DLD1 (cell line): ENCODE results near the gene STAT4.

Experiments used
- in situ Hi-C: cut with HindIII; loops from 2 replicates; pipeline ENCODE4 v1.10.0; 2017; ENCODE audit warnings: low sequenced_read_pairs

The STAT4 gene

DNA sequence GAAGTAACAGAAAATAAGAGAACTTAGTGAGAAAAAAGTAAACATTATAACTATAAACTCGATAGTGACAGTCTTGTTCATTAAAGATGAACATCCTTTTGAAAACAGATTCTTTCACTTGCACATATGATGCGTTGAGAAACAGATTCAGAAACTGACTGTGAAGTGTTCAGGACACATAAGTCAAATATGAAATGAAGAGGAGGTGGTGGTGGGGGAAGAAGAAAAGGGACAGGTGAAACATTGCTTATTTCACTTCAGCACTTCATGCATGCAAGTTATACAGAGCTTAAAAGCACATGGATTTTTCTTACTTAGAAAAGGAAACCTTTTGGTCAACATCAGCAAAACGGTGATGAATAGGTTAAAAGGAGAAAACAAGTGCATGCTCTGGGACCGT is 42.5 kb downstream of the STAT4 start:
- in situ Hi-C loops: no loop called here

DNA sequence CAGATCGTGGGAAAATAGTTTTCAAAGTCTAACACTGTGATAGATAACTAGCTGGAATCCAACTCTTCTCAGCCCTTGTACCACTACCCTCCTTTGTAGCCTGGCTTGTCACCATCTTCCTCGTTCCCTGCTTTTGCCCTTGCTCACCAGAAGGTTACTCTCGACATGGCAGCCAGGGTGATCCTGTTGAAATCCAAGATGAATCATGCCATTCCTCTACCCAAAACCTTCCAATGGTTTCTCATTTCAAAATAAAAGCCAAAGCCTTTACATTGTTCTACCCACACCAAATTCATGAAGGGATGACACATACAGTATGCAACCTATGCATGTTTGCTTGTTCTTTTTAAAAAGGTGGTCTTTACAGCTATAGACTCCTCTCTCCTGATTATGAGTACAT is 45.7 kb downstream of the STAT4 start:
- in situ Hi-C loops: no loop called here

DNA sequence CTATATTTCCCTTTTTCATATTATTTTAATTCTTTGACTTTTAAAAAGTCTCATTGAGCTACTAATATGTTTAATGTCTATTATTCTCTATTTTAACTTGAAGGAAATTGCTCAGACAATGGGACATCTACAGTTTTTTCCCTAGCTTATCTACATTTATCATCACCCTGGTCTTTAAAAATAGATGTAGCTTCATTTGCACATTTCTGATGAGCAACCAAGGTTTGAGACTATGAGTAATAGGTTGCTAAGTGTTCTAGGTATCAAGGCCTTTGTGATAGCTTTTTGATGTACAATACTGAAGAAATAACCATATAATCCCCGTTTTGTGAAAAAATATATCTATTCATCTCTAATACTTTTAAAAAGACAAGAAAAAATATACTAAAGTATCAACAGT is 47.0 kb downstream of the STAT4 start:
- in situ Hi-C loops: no loop called here

DNA sequence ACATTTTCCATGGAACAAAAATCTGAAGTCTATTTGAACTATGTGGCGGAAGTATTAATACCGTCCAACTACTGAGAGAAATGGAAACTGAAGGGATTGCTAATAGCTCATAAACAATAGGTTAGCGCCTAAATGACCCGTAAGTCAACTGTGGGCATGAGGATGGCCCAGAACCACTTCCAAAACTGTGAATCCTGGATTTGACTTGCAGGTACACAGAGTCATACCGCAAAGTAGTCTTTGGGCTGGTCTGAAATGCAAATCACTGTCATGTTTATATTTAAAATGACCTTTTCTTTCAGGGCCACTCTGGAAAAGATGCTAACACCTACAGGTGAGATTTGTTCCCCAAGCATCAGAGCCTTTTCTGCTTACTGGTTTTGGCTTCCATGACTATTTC is 50.6 kb downstream of the STAT4 start:
- in situ Hi-C loops: no loop called here

DNA sequence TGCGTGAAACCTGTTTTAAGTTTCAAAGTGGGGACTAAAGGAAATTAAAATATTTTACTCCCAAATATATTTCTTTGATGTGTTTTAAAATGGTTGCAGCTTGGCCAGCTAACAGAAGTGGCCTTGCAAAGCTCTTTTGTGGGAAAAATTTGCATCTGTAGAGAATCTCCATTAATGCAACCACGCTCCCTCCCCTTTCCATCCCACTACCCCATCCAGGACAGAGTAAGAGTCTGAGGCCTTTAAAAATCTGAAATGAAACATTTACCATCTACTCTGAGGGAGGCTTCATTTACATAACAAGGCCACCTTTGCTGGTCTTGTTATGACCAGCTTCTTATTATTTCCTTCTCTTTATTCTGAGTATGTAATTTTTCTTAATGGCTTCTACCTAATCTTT is 63.5 kb downstream of the STAT4 start:
- in situ Hi-C loops: no loop called here

DNA sequence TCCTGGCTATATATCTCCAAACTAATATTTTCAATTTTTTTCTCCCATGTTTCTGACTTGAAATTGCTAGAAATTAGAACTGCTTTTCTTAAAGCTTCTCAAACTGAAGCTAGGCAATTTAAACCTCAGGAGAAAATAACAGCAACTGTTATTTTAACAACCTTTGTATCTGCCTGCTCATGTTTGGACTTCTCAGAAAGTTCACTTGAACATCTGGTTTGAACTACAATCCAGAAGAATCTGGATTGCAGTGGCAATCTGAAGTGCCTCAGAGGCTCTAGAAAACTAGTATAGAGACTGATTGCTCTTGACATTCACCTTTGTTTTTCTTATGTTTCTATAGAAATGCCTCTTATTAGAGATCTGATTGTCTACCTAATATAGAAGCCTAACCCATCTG is 64.1 kb downstream of the STAT4 start:
- in situ Hi-C loops: no loop called here

DNA sequence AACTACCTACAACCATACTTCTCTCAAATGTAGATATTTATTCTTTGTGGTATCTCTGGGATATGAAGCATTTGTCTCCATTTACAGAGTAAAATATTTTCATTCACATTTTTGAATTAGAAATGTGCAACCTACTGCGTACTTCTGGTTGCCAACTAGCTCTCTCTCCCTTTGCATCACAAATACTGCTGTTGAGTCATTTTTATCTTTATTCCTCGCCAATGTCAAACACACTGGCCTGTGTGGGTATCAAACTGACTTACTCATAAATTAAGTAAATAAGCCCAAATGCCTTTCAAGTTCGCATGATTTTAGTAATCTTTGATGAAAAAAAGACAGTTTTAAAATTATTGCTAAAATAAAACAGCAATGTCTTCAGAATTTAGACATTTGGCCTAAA is 67.3 kb downstream of the STAT4 start:
- in situ Hi-C loops: no loop called here

DNA sequence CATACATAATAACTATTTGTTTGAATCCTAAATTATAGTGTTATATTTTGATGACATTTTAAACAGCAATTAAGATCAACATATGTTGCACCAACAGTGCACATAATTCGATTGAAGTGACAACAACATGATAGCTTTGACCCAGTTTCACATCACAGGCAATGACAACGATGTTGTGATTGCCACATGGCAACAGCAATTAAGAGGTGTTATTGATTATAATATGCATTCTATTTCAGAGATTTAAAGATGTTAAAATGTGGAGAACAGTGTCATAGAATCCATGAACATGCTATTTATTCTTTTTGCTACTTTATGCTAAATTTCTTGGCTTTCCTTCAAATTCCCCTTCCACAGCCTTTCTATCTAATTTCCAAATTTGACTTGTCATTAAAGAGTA is 68.5 kb downstream of the STAT4 start:
- in situ Hi-C loops: no loop called here

DNA sequence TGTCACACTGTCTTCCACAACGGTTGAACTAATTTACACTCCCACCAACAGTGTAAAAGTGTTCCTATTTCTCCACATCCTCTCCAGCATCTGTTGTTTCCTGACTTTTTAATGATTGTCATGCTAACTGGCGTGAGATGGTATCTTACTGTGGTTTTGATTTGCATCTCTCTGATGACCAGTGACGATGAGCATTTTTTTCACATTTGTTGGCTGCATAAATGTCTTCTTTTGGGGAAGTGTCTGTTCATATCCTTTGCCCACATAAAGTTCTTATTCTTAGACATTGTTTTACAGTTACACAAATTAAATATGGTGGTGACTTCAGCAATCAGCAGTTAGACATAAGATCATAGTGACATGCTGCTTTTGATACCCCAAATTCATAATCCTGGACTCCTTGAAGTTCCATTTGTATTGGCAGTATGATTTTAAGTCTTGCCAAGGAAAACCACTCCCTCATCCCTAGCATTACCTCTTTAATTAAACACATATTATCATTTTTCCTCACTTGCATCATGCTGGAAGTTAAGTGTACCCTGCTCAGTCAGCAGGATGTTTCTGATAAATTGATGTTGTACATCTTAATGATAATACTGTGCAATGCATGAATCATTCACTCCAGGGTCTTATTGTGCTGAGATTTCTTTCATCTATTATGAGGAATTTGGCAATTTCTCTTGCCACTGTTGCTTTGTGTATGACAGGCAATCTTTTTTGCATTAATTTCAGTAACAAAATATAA is 69.2 kb downstream of the STAT4 start:
- in situ Hi-C loops: no loop called here

DNA sequence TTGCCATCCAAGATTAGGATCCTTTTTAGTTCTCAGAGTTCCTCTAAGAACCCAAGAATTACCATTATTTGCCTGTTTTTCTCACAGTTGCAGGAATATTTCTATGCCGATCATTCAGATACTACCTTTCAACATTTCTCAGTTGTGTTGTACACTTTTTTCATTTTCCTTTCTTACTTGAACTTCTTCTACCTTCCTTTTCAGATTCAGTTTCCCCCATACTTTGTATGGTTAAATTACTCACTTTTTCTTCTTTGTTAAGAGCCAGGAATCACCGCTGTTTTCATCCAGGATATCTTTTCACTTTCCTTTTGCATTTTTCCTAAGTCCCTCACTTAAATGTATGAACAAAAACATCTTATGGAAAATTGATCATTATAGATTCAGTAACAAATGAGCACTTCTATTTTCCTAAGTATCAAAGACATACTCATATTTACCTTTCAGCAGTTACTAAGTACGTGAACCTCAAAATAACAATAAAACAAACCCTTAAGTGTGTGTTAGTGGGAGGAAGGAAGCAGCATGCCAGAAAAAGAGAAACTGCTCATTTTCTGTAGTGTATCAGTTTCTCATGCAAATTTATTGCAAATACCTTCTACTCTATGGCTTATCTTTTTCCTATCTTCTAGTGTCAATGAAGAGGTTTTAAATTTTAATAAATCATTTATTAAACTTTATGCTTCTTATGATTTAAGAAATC is 72.5 kb downstream of the STAT4 start:
- in situ Hi-C loops: no loop called here

DNA sequence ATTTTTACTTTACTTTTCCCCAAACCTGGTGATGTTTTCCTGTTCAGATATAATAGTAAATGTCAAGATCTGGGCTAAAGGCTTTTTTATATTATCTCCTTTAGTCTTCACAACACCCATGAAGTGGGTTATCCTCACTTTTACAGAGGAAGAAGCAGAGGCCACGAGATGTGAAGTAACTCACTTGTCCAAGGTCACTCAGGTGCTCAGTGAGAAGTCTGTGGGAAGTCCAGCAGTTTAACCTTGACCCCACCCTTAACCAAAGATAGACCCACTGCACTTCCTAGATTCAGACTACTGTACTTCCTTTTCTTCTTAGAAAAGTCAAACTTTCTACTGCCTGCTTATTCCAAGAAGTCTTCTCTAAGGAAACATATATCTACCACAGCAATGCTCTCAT is 80.5 kb downstream of the STAT4 start:
- in situ Hi-C loops: no loop called here

DNA sequence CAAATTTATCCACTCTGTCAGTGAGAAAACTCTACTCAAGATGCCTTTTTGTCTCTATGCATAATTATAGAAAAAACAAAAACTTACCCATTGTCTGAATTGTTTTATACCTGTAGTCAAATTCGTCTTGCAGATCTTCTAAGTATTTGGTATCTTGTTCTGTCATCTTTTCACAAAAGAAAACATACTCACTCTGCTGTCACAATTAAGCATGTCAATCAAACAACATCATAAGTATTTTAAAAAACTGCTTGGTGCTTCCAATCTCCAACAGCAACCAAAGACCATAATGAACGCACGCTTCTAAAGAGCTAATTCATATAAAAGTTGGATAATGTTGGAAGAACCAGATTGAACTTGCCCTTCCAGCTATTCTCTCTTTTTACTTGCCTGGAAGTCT is 81.2 kb downstream of the STAT4 start:
- in situ Hi-C loops: no loop called here

DNA sequence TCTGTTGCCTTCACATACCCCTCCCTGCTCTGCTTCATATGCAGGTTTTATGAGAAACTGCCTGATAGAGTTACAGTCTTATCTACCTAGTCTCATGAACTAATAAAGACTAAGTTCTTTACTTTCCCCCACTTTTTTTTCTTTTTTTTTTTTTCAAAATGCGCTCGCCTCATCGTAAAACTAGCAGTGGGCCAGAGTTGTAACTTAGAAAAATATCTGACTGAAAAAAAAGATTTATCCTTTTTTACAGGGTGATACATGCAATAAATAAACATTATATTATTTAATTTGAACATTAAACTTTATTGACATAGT is 83.9 kb downstream of the STAT4 start:
- in situ Hi-C loops: no loop called here

DNA sequence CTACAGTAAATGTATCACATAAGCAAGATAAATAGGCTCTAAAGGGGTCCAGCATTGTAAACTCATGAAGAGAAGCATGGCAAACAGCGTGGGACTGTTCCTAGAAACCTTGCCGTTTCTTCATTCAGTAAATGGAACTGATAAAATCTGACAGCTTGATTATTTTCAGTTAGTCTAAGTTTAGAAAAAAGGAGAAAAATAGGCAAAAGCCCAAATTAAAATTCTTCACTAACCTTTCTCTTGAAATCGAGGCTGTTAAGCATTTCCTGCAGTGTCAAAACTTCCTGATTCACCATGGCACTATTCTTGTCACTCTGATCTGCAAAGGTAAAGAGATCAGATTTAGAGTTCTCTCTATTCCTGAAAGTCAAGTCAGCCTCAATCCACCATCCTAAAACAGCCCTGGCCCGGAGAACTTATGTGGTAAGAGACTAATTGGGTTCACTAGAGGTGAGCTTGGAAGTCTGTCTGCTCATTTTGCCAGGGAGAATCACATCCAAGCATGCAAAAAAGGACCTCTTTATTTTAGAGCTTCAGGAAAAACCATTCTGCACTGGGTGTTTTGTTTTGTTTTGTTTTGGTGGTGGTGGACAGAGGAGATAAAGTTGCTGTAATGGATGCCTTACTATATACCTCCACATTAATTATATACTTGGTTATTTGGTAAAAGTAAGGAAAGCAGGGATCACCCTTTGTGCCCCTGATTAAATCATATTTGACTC is 84.4 kb downstream of the STAT4 start:
- in situ Hi-C loops: no loop called here

DNA sequence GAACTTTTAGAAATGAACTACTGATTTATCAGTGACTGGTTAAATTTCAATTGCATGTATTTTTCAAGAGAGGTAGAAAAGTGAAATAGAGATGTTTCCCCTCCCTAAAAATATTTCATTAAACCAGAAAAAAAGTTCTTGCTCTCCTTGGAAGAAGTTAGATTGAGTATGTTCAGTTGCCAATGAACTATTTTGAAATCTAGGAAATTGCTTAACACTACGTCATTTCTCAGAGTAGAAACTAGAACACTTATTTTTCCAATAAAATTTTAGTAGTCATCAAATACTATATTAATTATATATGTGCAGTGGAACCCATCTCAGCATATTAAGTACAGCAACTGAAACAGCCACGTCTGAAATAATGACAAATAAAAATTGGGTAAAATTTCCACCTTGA is 85.0 kb downstream of the STAT4 start:
- in situ Hi-C loops: no loop called here

DNA sequence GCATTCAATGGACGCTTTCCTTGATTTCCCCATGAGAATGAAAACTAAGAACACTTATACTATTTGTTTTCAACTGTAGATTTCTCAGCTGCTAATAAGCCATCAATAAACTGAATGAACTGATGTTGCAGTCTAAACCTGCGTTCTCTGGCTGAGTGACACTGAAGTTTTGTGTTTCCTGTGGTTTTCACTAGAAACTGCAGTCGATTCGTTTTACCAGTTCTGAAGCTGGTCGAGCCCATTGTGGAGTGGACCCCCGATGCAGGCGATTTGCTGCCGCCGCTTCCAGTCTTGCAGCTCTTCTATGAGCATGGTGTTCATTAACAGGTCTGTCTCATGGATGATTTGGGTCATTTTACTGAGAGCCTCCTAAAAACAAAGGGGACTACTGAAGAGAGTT is 86.2 kb downstream of the STAT4 start:
- in situ Hi-C loops: no loop called here

DNA sequence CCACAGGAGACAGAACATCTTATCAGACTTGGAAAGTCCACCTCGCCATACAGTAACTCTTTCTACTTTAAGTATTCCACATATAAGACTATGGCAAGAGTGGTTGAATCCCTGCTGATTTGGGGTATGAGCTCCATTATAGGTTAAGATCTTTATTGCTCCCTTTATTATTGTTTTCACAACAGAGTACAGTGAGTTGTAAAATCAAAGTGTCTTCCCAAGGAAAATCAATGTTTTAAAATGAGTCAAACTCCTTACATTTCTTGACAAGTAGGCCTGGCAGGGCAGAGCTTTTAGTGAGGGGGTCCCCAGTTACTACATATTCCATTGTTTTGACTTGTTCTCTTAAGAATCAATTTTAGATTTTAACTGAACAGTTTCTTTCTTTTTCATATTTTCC is 87.2 kb downstream of the STAT4 start:
- in situ Hi-C loops: no loop called here

DNA sequence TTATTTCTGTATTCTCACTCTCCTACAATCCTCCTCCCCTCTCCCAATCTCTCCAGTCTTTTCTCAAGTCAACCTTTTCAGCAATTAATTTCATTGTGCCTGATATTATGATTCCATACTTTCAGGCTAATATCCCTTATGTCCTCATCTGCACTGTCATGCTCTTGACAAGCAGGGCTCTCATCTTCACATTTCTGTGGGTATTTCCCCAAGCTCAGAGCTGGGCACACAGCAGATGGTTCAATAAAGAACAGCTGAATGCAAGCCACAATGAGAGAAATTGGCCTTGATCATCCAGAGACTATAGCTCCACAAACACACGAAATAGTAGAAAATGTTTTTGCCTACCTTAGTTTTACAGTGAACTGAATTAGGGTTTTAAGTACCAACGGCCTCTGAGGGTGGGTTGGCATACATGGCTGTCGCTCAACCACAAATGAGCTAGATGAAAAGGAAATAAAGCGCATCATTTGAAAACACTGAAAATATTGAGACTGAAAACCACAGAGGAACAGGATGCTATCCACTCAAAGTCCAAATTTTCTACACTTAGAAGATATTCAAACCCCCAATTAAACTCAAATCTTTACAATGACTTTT is 89.3 kb downstream of the STAT4 start:
- in situ Hi-C loops: no loop called here

DNA sequence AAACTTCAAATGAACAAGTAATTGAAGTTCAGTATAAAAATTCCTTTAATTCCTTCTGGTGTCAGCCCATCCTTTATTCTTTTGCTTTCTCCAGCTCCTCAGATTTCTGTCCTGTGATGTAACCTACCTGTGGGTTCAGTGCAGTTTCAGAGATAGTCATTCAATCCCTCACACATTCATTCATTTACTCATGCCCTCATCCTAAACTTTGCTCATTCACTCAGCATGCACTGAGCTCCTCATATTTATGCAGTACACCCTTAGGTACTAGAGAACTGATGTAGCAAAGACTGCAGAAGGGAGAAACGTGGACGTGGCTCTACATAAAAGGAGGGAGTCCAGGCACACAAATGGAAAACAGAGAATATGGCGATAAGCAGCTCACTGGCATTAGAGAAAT is 91.5 kb downstream of the STAT4 start:
- in situ Hi-C loops: no loop called here

DNA sequence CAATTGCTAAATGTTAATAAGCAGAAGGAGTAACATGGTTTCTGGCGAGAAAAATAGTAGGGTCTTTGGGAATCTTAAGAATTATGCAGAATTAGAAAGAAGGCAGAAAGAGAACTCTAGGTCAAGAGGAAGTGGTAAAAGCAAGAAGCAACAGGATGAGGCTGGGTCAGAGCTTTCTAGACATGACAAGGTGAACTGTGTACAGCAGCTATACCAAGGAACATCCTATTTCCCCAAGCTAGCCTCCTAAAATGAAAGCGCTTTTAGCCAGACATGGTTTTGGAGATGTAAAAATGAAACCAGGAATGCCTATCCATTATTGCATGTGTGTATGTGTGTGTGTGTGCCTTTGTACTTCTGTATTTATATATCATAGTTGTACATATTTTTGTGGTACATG is 94.6 kb downstream of the STAT4 start:
- in situ Hi-C loops: no loop called here

DNA sequence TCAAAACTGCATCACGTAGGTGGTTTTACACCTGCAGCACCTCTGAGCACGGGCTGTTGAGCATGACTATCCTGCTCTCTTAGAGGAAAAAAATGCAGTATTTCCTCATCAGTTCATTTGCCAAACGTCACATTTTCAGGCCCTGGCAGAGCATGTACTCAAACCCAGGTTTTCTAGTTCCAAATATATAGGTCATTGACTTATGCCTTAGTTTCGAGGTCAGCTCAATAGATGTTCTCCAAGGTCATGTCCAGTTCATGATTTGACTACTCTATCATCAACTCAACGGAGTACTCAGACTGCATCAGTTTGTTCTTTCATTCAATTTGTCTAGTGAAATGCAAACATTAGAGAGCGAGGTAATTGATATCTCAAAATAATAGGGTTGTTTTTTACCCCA is 97.5 kb downstream of the STAT4 start:
- in situ Hi-C loops: no loop called here
